Thoracic aorta (tissue), 2 donors: ENCODE results near the gene ATP6V0A4. TPM values are rescaled to one million over a fixed set of nuclear protein-coding genes. Genes with fewer than 3 reads are reported as not detected.

Experiments
- ATAC-seq: fragments of 150-250 bp; one replicate; pipeline ENCODE4 v1.8.0; 2017; ENCODE audit warnings: low read depth; ENCODE audit not compliant: insufficient number of reproducible peaks, low FRiP score
- DNase-seq: peaks from one replicate; pipeline ENCODE4 v3.0.0-alpha.2; 2020; ENCODE audit warnings: low spot score
- H3K27ac ChIP-seq, 2 donors: fragments of 200-600 bp; sonication (generic); 1 replicate in 1 of 2; 2 replicates in 1 of 2; pipeline ENCODE4 v1.5.1; 2016; ENCODE audit warnings: mild to moderate bottlenecking in 2 of 2, moderate library complexity in 2 of 2
- H3K27me3 ChIP-seq: fragments of 200-600 bp; sonication (generic); replicated peaks from 2 replicates; pipeline ENCODE4 v1.6.0; 2016; ENCODE audit warnings: mild to moderate bottlenecking; ENCODE audit not compliant: insufficient read depth
- H3K36me3 ChIP-seq: fragments of 200-600 bp; sonication (generic); one replicate; pipeline ENCODE4 v1.5.1; 2016
- H3K4me1 ChIP-seq, 2 donors: fragments of 200-600 bp; sonication (generic); 1 replicate in 1 of 2; 2 replicates in 1 of 2; pipeline versions ENCODE4 v1.5.1 to v1.6.0; 2016; ENCODE audit warnings: low read depth in 2 of 2, mild to moderate bottlenecking in 1 of 2; ENCODE audit not compliant: control insufficient read depth in 1 of 2
- H3K4me3 ChIP-seq: fragments of 200-600 bp; sonication (generic); 2 replicates; pipeline ENCODE4 v1.5.1; 2016; ENCODE audit warnings: mild to moderate bottlenecking
- H3K9me3 ChIP-seq: fragments of 200-600 bp; sonication (generic); 2 replicates; pipeline ENCODE4 v1.5.1; 2016
- total RNA-seq, 2 donors: library from RNA; depleted of rRNA; stranded (reverse); fragments of >200 nt; gene quantifications; one replicate each; pipeline versions ENCODE4 v1.1.0 to v1.2.3, GENCODE V29; 2016
- TF ChIP-seq, protein P1 (sequence below): fragments of 200-600 bp; sonication (generic); IDR thresholded peaks from one replicate; pipeline ENCODE4 v1.5.1; 2019; ENCODE audit warnings: antibody characterized with exemption

The ATP6V0A4 gene
- total RNA-seq, 2 donors from 2014 or later: not detected

DNA sequence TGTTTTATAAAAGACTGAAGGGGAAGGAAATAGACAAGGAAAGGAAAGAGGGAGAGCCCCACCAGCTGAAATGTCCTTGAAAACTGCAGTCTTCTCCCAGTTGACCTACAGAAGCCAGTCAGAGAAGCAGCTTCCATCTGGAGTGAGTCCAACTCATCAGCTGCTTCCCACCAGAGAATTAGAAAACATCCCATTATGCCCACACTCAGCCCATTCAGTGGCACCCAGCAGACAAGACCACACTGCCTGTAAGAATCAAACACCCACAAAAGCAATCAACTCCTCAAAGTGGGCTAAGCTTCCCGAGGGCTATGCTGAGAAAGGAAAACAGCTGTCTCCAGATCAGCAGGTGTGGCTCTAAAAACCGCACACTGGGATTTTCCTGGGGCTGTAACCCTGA, 29.8 kb downstream of the ATP6V0A4 start:
- DNase-seq (no peak), ATAC-seq (no peak)
- Histone ChIP-seq H3K27ac (no peak overlapping the region), H3K9me3 (no peaks in the 10 kb centered on the region), H3K4me3 (no peak overlapping the region), H3K27me3 (no peaks in the 10 kb centered on the region), H3K36me3 (no peaks in the 10 kb centered on the region), H3K4me1 (no peaks in the 10 kb centered on the region)
- TF ChIP-seq, protein P1, sequence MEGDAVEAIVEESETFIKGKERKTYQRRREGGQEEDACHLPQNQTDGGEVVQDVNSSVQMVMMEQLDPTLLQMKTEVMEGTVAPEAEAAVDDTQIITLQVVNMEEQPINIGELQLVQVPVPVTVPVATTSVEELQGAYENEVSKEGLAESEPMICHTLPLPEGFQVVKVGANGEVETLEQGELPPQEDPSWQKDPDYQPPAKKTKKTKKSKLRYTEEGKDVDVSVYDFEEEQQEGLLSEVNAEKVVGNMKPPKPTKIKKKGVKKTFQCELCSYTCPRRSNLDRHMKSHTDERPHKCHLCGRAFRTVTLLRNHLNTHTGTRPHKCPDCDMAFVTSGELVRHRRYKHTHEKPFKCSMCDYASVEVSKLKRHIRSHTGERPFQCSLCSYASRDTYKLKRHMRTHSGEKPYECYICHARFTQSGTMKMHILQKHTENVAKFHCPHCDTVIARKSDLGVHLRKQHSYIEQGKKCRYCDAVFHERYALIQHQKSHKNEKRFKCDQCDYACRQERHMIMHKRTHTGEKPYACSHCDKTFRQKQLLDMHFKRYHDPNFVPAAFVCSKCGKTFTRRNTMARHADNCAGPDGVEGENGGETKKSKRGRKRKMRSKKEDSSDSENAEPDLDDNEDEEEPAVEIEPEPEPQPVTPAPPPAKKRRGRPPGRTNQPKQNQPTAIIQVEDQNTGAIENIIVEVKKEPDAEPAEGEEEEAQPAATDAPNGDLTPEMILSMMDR: no peak

DNA sequence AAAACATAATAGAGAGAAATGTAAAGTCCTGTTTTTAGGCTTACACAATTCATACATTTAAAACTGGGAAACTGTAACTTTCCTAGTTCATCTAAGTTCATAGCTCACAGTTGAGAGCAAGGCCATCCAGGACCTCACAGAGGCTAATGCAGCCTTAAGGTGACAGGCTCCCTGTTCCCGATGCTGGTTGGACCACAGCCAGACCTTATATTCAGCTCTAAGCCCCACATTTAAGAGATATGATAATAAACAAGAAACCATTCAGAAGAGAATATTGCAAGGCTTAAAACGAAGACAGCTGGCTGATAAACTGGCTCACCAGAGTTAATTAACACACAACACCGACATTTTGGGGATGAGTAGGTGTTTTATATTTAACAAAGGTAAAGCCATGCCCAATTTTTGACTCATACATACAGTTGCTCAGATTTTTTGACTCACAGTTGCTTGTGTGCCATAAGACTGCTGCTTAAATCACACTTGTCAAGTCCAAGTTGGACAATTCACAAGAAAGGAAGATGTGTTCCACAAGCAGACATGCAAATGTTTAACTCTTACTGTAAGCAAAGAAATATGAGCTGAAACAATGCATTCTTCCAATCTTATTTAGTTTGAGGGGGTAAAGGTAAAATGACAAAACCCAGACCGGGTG, 41.3 kb downstream of the ATP6V0A4 start:
- Histone ChIP-seq H3K27ac (no peak overlapping the region), H3K36me3 (no peaks in the 10 kb centered on the region), H3K27me3 (no peaks in the 10 kb centered on the region), H3K9me3 (no peaks in the 10 kb centered on the region), H3K4me1 (no peaks in the 10 kb centered on the region), H3K4me3 (no peak overlapping the region)
- ATAC-seq (no peak), DNase-seq (no peak)
- TF ChIP-seq, protein P1: no peak

DNA sequence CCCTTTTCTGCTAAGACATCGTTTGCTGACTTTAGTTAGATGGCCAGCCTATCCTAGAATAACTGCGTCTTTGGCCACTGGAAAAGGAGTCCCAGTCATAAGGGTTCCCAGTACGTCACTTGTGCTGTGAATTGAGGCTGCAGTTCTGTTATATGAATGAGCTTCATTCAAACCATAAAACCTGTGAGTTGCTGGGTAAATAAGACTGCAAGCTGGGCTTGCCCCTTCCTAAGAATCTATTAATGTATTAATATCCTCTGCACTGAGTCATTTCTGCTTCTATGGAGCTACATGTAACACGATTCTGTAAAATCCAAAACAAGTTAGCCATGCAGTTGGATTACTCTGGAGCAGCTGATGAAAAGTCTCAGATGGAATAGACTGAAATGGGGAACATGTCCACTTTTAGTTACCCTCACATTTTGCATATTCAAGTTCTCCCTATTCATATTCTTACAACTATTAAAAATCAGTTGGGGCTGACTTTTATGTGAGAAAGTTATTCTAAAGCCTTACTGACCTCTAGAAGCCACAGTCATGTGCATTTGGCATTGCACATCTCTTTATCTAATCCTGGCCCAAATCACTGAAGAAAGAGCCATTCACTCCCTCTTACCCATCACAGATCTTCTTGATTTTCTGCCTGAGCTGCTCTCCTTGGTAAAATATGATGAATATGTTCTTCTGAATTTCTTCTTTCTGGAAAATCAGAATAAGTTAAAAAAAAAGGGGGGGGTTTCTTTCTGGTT, 42.0 kb downstream of the ATP6V0A4 start:
- Histone ChIP-seq H3K4me3 (no peak overlapping the region), H3K27me3 (no peaks in the 10 kb centered on the region), H3K4me1 (no peaks in the 10 kb centered on the region), H3K27ac (no peak overlapping the region), H3K36me3 (no peaks in the 10 kb centered on the region), H3K9me3 (no peaks in the 10 kb centered on the region)
- DNase-seq (no peak), ATAC-seq (no peak)
- TF ChIP-seq, protein P1: no peak

DNA sequence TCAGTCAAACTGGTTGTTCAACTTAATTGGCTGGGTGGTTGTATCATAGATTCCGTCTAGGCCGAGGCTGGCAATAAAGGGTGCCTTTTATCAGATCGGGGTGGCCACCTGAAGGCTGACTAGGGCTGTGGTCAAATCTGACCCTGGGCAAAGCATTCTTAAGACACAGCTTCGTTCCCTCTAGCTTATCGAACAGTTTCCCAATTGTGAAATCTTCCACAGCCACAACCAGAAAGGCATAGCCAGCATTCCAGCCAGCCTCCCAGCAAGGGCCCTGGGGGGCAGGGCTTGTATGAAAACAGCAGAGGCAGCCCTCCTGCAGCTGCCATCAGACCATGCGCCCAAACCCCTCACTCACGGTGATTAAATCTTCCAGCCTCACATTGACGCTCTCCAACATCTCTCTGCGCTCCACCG, 42.7 kb downstream of the ATP6V0A4 start:
- Histone ChIP-seq H3K4me3 (no peak overlapping the region), H3K36me3 (no peaks in the 10 kb centered on the region), H3K27me3 (no peaks in the 10 kb centered on the region), H3K4me1 (no peaks in the 10 kb centered on the region), H3K9me3 (no peaks in the 10 kb centered on the region), H3K27ac (no peak overlapping the region)
- TF ChIP-seq, protein P1: no peak
- ATAC-seq (no peak), DNase-seq (no peak)

DNA sequence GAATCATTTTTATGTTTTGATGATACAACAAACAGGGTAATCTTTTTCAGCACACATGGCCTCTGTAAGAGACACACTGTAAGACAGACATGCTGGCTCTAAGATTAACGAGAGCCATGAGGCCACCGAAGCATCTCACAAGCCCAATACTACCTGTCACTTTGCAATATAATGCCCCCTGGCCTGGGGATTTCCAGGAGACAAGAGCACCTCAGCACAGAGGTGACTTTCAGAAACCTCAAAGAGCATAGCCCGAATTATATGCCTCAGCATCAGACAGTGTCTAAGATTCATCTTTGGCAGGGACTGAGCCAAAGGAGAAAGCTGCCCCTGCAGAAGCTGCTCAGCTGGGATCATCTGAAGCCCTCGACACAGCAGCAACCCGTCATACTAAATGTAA, 44.4 kb downstream of the ATP6V0A4 start:
- Histone ChIP-seq H3K4me1 (no peaks in the 10 kb centered on the region), H3K27me3 (no peaks in the 10 kb centered on the region), H3K27ac (no peak overlapping the region), H3K4me3 (no peak overlapping the region), H3K9me3 (no peaks in the 10 kb centered on the region), H3K36me3 (no peaks in the 10 kb centered on the region)
- TF ChIP-seq, protein P1: no peak
- DNase-seq: no peak
- no peak for ATAC-seq
